HG02588 (cell line): Measurements from ENCODE around the gene MNX1.

ENCODE experiments used
- ATAC-seq: cut with Tn5 transposase; IDR thresholded peaks from one replicate; pipeline ENCODE4 v1.9.1; 2021; ENCODE audit warnings: mild to moderate bottlenecking, moderate library complexity; ENCODE audit not compliant: unreplicated experiment

The MNX1 gene

DNA sequence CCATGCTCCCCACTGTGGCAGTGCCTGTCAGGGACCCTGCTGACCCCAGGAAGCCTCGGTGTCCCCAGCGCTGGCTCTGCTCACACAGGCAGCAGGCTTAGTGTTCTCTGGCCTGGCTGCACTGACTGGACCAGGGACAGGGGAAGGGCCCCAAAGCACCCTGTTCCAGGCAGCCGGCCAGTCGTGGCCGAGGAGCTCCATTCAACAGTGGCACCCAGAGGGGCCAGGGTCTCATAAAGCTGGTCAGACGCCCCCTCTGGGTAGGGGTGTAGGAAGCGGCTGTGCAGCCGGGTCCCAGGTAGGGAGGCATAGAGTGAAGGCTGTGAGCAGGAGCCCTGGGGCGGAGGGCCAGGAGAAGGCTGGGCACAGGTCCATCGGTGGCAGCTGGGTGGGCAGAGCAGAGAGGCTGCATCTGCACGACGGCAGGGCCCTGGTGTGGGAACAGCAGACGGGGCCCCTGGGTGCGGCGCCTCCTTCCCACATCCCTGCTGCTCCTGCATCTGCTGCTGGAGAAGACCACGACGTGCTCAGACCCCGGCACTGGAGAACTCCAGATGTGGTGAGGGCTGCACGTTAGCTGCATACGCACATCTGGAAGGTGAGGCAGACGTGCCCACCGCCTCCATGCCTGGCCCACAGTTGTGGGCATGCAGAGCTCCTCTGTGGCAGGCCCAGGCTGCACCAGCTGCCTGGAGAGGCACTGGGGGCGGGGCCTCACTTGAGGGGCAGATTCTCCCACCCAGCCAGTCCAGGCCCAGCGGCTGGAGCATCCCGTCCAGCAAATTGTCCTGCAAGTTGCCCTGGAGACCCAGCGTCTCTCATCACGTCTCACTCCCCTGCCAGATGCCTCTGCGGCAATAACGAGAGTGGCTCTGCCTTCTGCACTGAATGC, 25.1 kb downstream of the MNX1 start:
- no peak for ATAC-seq

DNA sequence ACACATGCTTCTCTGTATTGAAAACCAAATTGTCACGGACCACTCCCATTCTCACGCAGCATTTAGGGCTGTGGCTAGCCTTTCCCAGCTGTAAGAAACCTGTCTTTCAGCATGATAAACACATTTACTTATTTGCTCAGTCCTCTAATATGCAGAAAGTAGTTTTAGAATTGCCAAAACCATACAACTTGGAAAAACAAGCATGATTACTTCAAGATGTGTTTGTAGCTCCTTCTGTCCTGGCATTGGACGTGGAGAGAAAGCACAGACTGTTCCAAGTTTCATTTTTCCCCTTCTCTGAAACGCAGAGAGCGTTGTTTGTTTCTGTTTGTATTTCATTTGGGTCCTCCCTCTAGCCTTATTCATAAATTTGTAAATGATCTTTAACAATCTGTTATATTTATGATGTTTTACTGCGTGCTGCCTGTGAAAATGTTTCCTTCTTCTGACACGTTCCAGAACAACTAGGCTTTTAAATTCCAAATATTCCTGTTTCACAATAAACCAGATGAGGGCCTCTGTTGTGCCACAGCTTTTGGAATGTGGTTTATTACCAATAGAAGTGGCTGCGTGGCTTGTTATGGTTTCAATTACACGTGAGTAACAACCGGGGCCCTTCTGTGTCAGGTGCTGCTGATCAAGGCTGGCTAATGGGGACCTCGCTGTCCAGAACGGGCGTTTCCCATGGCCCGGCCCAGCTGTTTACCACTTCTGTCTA, 26.1 kb downstream of the MNX1 start:
- ATAC-seq = no peak

DNA sequence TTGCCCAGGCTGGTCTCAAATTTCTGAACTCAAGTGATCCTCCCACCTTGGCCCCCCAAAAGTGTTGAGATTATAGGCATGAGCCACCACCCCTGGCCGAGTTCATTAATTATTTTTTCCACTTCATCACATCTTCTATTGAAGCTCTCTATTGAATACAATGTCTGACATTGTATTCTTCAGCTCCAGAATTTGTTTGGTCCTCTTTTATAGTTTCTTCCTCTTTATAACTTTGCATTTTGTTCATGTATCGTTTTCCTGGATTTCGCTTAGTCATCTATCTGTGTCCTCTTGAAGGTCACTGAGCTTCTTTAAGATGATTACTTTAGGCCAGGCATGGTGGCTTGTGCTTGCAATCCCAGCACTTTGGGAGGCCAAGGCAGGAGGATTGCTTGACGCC, 30.8 kb downstream of the MNX1 start:
- no peak for ATAC-seq

DNA sequence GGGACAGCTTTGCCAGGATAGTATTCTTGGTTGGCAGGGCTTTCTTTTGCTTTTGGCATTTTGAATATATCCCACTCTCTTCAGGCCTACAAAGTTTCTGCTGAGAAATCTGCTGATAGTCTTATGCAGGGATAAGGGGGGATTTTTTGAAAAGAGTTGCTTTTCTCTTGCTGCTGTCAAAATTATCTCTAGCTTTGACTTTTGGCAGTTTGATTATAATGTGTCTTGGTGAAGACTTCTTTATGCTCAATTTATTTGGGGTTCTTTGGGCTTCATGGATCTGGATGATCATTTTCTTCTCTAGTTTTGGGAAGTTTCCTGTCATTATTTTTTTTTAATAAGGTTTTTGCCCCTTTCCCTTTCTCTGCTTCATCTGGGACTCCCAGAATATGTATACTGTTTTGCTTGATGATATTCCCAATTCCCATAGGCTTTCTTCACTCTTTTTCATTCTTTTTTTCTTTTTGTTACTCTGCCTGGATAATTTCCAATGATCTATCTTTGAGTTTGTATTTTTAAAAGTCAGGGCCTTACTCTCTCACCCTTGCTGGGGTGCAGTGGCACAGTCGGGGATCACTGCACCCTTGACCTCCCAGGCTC, 31.4 kb downstream of the MNX1 start:
- ATAC-seq = no peak

- ATAC-seq = no peak
Observed at GRCh38 chr7:156975620-156976019, 34.8 kb downstream of the MNX1 start.

DNA sequence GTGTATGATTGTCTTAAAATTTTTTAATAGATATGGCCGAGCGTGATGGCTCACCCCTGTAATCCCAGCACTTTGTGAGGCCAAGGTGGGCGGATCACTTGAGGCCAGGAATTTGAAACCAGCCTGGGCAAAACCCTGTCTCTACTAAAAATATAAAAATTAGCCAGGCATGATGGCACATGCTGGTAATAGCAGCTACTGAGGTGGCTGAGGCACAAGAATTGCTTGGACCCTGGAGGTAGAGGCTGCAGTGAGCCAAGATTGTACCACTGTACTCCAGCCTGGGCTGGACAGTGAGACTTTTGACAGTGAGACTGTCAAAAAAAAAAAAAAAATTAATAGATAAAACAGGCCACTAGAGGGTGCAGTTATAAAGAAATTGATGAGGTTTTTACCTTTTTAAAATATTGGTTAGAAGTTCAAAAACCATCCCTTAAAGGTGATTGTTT, 40.5 kb downstream of the MNX1 start:
- ATAC-seq = no peak

GRCh38 chr7:156968183-156968582, 42.3 kb downstream of the MNX1 start:
- ATAC-seq = no peak

DNA sequence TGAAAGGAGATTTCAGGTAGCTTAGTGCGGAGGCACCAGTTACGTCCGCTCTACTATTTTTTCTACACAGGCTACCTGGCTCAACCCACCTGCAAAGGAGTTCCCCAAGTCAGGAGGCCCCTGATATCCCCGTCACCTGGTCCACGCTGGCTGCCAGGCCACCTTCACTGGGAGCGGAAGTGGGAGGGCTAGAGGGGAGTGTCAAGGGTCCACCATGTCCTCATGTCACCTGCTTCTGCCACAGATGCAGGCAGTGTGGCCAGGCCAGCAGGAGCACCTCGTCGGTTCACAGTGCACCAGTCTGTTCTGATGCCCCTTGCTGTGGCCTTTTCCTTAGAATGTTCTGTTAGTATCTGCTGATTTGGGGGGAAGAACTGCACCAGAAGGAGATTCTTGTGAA, 44.1 kb downstream of the MNX1 start:
- no peak for ATAC-seq

- no peak for ATAC-seq
Observed at GRCh38 chr7:156964971-156965370, 45.5 kb downstream of the MNX1 start.

- ATAC-seq = no peak
Observed at GRCh38 chr7:156963472-156963871, 47.0 kb downstream of the MNX1 start.

- no peak for ATAC-seq
Observed at GRCh38 chr7:156962897-156963296, 47.6 kb downstream of the MNX1 start.

DNA sequence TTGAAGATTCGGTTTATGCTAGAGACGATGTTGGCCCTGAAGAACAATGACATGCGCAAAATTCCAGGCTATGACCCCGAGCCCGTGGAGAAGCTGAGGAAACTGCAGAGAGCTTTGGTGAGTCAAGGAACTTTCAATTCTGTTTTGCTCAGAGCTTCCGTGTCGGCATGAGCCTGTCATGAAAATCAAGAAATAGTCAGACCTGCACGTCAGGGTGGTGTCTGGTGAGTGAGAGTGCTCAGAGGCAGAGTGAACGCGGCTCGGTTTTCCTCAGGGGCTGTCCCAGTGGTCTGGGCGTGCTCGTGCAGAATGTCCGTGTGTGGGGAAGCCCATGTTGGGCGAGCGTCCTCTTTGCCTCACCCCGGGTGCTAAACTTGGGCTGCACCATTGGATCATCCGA, 48.3 kb downstream of the MNX1 start:
- ATAC-seq = no peak

DNA sequence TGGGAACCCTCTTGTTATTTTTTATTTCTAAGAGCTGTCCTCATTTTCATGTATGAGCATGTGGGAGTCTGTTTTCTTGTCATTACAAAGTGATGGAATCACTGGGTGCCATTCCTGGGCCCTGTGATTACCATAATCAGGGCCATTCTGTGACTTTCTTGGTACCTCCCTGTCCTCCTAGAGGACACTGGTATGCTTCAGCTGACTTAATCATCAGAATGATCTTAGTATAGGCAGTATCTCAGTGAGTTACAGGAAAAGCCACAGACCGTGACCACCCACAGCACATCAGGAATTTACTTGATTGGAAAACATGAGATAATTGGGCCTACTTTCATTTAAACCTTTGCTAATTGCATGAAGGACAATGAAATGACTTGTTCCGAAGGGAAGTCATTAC, 53.7 kb downstream of the MNX1 start:
- no peak for ATAC-seq

DNA sequence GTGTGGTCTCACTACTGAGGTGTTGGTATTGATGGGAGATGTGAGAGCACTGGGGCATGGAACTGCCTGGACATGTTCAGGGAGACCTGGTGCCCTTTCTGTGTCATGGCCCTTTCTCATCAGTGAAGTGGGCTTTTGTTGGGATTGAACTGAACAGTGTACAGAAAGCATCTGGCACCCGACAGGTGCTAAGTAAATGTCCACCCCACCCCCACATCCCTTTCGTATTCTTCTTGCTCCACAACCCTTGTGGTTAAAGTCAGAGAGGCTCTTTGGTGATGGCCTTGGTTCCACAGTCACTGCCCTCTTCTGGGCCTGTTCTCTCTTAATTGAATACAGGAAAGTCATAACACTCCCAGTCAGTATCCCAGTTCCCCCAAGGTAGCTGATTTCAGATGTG, 55.5 kb downstream of the MNX1 start:
- ATAC-seq = no peak
